CD4-positive, alpha-beta T cell (primary cell): Measurements from ENCODE around the gene PARG. TPM values are rescaled to one million over a fixed set of nuclear protein-coding genes. Genes with fewer than 3 reads are reported as not detected.

Source experiments
- ATAC-seq: fragments of 200-7000 bp; cut with Tn5 transposase; one replicate; pipeline ENCODE4 v1.10.0; 2022; ENCODE audit warnings: mild to moderate bottlenecking; ENCODE audit not compliant: poor library complexity
- CTCF ChIA-PET: fragments of 350-600 bp; sonication (Branson Sonifier 250); formaldehyde crosslinking; loops from one replicate; lab custom pipeline; 2021; ENCODE audit warnings: antibody characterized with exemption, inconsistent platforms; lab: Charles Lee
- POLR2A ChIA-PET: fragments of 350-600 bp; sonication (Branson Sonifier 250); formaldehyde crosslinking; loops from one replicate; lab custom pipeline; 2021; ENCODE audit warnings: antibody characterized with exemption, inconsistent platforms; lab: Charles Lee
- DNase-seq, 14 experiments: peaks; one replicate each; pipeline ENCODE4 v3.0.0-alpha.2; 2013 to 2020; ENCODE audit warnings: mixed read lengths in 2 of 14
- H3K27ac ChIP-seq, 2 donors: one replicate each; pipeline versions ENCODE4 v1.5.1 to v1.7.0; 2013; ENCODE audit warnings: low read length in 2 of 2, low read depth in 1 of 2, mild to moderate bottlenecking in 1 of 2
- H3K27me3 ChIP-seq, 2 experiments: 1 replicate in 1 of 2; 2 replicates in 1 of 2; pipeline versions ENCODE4 v1.6.1 to v1.7.0; 2013; ENCODE audit warnings: low read length in 2 of 2, control low read depth in 1 of 2, mild to moderate bottlenecking in 1 of 2, moderate library complexity in 1 of 2; ENCODE audit not compliant: insufficient read depth in 2 of 2, control insufficient read depth in 1 of 2
- H3K36me3 ChIP-seq: one replicate; pipeline ENCODE4 v1.6.1; 2013; ENCODE audit warnings: low read length, control low read depth; ENCODE audit not compliant: insufficient read depth
- H3K4me1 ChIP-seq: one replicate; pipeline ENCODE4 v1.6.1; 2013; ENCODE audit warnings: low read length, control low read depth; ENCODE audit not compliant: insufficient read depth
- H3K4me3 ChIP-seq: one replicate; pipeline ENCODE4 v1.5.1; 2013; ENCODE audit warnings: mild to moderate bottlenecking, low read length, moderate library complexity
- H3K9me3 ChIP-seq, 2 experiments: 1 replicate in 1 of 2; 2 replicates in 1 of 2; pipeline versions ENCODE4 v1.6.1 to v1.7.0; 2013; ENCODE audit warnings: low read length in 2 of 2, mild to moderate bottlenecking in 2 of 2, control low read depth in 1 of 2, moderate library complexity in 1 of 2; ENCODE audit not compliant: control insufficient read depth in 1 of 2, insufficient read depth in 1 of 2
- H3K27ac Mint-ChIP-seq: one replicate; pipeline ENCODE4 v1.8.0; 2020; ENCODE audit warnings: mixed read lengths
- H3K27me3 Mint-ChIP-seq: one replicate; pipeline ENCODE4 v1.8.0; 2021; ENCODE audit warnings: mixed read lengths
- H3K36me3 Mint-ChIP-seq: one replicate; pipeline ENCODE4 v1.8.0; 2021; ENCODE audit warnings: low read depth, mixed read lengths
- H3K4me1 Mint-ChIP-seq: one replicate; pipeline ENCODE4 v1.8.0; 2021; ENCODE audit warnings: low read depth, mixed read lengths
- H3K4me3 Mint-ChIP-seq: one replicate; pipeline ENCODE4 v1.8.0; 2020; ENCODE audit warnings: mild to moderate bottlenecking, mixed read lengths
- H3K9me3 Mint-ChIP-seq: one replicate; pipeline ENCODE4 v1.8.0; 2020; ENCODE audit warnings: mixed read lengths
- CTCF ChIP-seq: fragments of 200-600 bp; IDR thresholded peaks from one replicate; pipeline ENCODE4 v1.8.0; 2022; ENCODE audit warnings: antibody characterized with exemption, mild to moderate bottlenecking
- intact Hi-C, 2 experiments: fragments of 100-400 bp; cut with DNase I in 1 of 2; cut with micrococcal nuclease in 1 of 2; formaldehyde crosslinking; loops; one replicate each; pipeline versions ENCODE4 v1.15.1 to v1.9.0; 2023 to 2025; cut with DNase I, micrococcal nuclease
- total RNA-seq, 174 experiments: library from RNA in 2 of 174; stranded (reverse) in 2 of 174; gene quantifications; one replicate each; pipeline ENCODE4 v1.2.3 and lab custom pipeline; 2021 to 2026

The PARG gene
- total RNA-seq, 2 experiments from 2014 or later, result 30.1 to 31.8 TPM

- TF ChIP-seq CTCF, result no peak
- Mint-ChIP-seq H3K9me3 (no peaks in the 10 kb centered on the region), H3K27ac (no peak overlapping the region), H3K4me1 (no peaks in the 10 kb centered on the region), H3K4me3 (no peak overlapping the region), H3K36me3 (peaks cover 87% of the 10 kb centered on the region), H3K27me3 (no peaks in the 10 kb centered on the region)
- CTCF ChIA-PET, result interaction anchor here (0.6 to 2.0 kb wide), 2 partner anchors 10 to 1698 kb away, joined by 4 to 7 read pairs; no protein-coding TSS in a partner anchor
- no peak for DNase-seq
- H3K4me3 ChIP-seq, result no peak overlapping the region
- H3K27me3 ChIP-seq, result no peaks in the 10 kb centered on the region
- no peaks in the 10 kb centered on the region for H3K9me3 ChIP-seq
- H3K4me1 ChIP-seq, result no peaks in the 10 kb centered on the region
- H3K27ac ChIP-seq, result no peak overlapping the region
- POLR2A ChIA-PET, result no interaction called here
- intact Hi-C loops, result no loop called here
- H3K36me3 ChIP-seq, result peaks cover 35% of the 10 kb centered on the region
- ATAC-seq, result no peak
Measured at GRCh38 chr10:49834201-49834600, 107.6 kb downstream of the PARG start.

GRCh38 chr10:49833168-49833567, 108.7 kb downstream of the PARG start:
- TF ChIP-seq CTCF, result no peak
- ChIA-PET POLR2A (no interaction called here), CTCF (interaction anchor here (2.0 kb wide), 1 partner anchor 9 kb away, joined by 4 read pairs; no protein-coding TSS in a partner anchor)
- Mint-ChIP-seq H3K36me3 (peaks cover 80% of the 10 kb centered on the region), H3K9me3 (no peaks in the 10 kb centered on the region), H3K27me3 (no peaks in the 10 kb centered on the region), H3K4me3 (no peak overlapping the region), H3K27ac (no peak overlapping the region), H3K4me1 (no peaks in the 10 kb centered on the region)
- intact Hi-C loops, result no loop called here
- no peaks in the 10 kb centered on the region for H3K27me3 ChIP-seq
- no peaks in the 10 kb centered on the region for H3K9me3 ChIP-seq
- H3K27ac ChIP-seq, result no peak overlapping the region
- ATAC-seq (no peak), DNase-seq (no peak)
- H3K4me3 ChIP-seq, result no peak overlapping the region
- peaks cover 28% of the 10 kb centered on the region for H3K36me3 ChIP-seq
- no peaks in the 10 kb centered on the region for H3K4me1 ChIP-seq

- H3K4me1 Mint-ChIP-seq, result no peaks in the 10 kb centered on the region
- no peaks in the 10 kb centered on the region for H3K9me3 Mint-ChIP-seq
- Histone ChIP-seq H3K4me1 (no peaks in the 10 kb centered on the region), H3K4me3 (no peak overlapping the region), H3K27ac (no peak overlapping the region), H3K36me3 (peaks cover 38% of the 10 kb centered on the region), H3K27me3 (no peaks in the 10 kb centered on the region), H3K9me3 (no peaks in the 10 kb centered on the region)
- ATAC-seq (no peak), DNase-seq (no peak)
- intact Hi-C loops, result no loop called here
- TF ChIP-seq CTCF, result no peak
- ChIA-PET POLR2A (no interaction called here), CTCF (no interaction called here)
- no peak overlapping the region for H3K4me3 Mint-ChIP-seq
- H3K27me3 Mint-ChIP-seq, result no peaks in the 10 kb centered on the region
- peaks cover 81% of the 10 kb centered on the region for H3K36me3 Mint-ChIP-seq
- H3K27ac Mint-ChIP-seq, result no peak overlapping the region
Measured at GRCh38 chr10:49831352-49832035, 110.3 kb downstream of the PARG start.
